Nephron progenitor cell (in vitro differentiated cells): ENCODE measurements around the gene ADGRL3.
A peak's percentile ranks its signal among the peaks of the same experiment; 100 is the strongest.

Source experiments
- DNase-seq: peaks from one replicate; pipeline ENCODE4 v3.0.0; 2021
- H3K27ac Mint-ChIP-seq: 2 replicates; pipeline ENCODE4 v1.8.0; 2021; ENCODE audit warnings: mild to moderate bottlenecking, moderate library complexity, mixed read lengths
- H3K27me3 Mint-ChIP-seq: 2 replicates; pipeline ENCODE4 v1.8.0; 2021; ENCODE audit warnings: mild to moderate bottlenecking, low read depth, mixed read lengths; ENCODE audit not compliant: poor library complexity
- H3K36me3 Mint-ChIP-seq: 2 replicates; pipeline ENCODE4 v1.8.0; 2021; ENCODE audit warnings: low read depth, mixed read lengths
- H3K4me1 Mint-ChIP-seq: 2 replicates; pipeline ENCODE4 v1.8.0; 2021; ENCODE audit warnings: mixed read lengths
- H3K4me3 Mint-ChIP-seq: 2 replicates; pipeline ENCODE4 v1.8.0; 2021; ENCODE audit warnings: mild to moderate bottlenecking, moderate library complexity, mixed read lengths
- H3K9me3 Mint-ChIP-seq: 2 replicates; pipeline ENCODE4 v1.8.0; 2021; ENCODE audit warnings: mild to moderate bottlenecking, moderate library complexity, mixed read lengths
- TF ChIP-seq, protein P1 (sequence below): fragments of 200-600 bp; sonication (generic); IDR thresholded peaks from 2 replicates; pipeline ENCODE4 v1.5.0; 2021; ENCODE audit warnings: antibody characterized with exemption

Gene ADGRL3

DNA sequence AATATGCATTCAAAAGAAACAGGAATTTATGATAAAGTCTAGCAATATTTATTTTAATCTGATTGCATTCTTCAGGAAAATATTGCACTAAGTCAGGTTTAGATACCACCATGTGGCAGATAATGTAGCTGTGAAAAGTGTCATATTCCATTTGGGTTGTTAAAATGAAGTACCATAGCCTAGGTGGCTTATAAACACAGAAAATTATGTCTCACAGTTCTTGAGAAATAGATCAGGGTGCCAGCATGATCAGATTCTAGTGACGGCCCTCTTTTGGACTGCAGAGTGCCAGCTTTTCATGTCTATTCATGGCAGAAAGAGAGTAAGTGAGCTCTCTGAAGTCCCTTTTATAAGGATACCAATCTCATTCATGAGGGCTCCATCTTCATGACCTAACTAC, 5.6 kb upstream of the ADGRL3 start:
- no peak for DNase-seq
- peaks cover 7% of the 10 kb centered on the region for H3K4me1 Mint-ChIP-seq
- no peaks in the 10 kb centered on the region for H3K27me3 Mint-ChIP-seq
- H3K27ac Mint-ChIP-seq: no peak overlapping the region
- TF ChIP-seq, protein P1, sequence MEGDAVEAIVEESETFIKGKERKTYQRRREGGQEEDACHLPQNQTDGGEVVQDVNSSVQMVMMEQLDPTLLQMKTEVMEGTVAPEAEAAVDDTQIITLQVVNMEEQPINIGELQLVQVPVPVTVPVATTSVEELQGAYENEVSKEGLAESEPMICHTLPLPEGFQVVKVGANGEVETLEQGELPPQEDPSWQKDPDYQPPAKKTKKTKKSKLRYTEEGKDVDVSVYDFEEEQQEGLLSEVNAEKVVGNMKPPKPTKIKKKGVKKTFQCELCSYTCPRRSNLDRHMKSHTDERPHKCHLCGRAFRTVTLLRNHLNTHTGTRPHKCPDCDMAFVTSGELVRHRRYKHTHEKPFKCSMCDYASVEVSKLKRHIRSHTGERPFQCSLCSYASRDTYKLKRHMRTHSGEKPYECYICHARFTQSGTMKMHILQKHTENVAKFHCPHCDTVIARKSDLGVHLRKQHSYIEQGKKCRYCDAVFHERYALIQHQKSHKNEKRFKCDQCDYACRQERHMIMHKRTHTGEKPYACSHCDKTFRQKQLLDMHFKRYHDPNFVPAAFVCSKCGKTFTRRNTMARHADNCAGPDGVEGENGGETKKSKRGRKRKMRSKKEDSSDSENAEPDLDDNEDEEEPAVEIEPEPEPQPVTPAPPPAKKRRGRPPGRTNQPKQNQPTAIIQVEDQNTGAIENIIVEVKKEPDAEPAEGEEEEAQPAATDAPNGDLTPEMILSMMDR: no peak
- H3K4me3 Mint-ChIP-seq: no peak overlapping the region
- H3K9me3 Mint-ChIP-seq: no peaks in the 10 kb centered on the region
- no peaks in the 10 kb centered on the region for H3K36me3 Mint-ChIP-seq

DNA sequence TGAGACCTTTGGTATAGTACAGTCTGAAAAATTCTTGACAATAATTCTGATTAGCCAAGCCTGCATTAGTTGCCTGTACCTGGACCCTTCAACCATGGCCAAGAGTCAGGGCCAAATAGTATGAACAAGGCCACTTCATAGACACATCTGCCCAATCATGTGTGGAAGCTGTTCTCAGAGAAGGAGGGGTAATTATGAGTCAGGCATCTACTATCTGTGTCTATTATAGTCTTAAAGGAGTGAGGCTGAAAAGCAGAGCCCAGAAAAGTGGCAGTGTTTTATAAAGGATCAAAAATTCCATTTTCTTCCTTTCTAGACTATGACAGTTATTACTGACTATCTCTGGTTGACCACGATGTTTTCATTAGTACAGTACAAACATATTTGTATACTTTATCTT, 5.0 kb upstream of the ADGRL3 start:
- Mint-ChIP-seq H3K4me3 (no peak overlapping the region), H3K27me3 (no peaks in the 10 kb centered on the region), H3K9me3 (no peaks in the 10 kb centered on the region), H3K27ac (no peak overlapping the region), H3K36me3 (no peaks in the 10 kb centered on the region), H3K4me1 (peaks cover 10% of the 10 kb centered on the region)
- TF ChIP-seq, protein P1: no peak
- DNase-seq: no peak

DNA sequence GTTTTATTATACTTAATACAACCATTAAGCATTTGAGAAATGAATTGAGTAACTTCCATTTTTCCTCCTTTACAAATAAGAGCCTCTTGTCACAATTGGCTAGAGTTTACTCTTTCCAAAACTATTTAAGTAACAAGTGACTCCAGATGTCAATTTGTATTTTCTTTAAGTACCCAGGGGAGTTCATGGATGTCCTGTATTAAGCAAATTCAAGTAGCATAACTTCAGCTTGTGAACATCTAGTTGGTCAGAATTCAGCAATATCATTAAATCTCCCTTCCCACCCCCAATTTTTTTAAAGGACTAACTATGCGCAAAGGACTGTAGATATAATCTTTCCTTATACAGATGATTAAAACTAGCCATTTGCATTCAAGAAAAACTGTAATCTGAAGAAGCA, 1.4 kb upstream of the ADGRL3 start:
- no peak overlapping the region for H3K27ac Mint-ChIP-seq
- no peak for DNase-seq
- no peaks in the 10 kb centered on the region for H3K9me3 Mint-ChIP-seq
- peaks cover 22% of the 10 kb centered on the region for H3K4me1 Mint-ChIP-seq
- TF ChIP-seq, protein P1: no peak
- H3K36me3 Mint-ChIP-seq: no peaks in the 10 kb centered on the region
- H3K4me3 Mint-ChIP-seq: peak overlapping the region; percentile 68
- H3K27me3 Mint-ChIP-seq: peaks cover 20% of the 10 kb centered on the region

DNA sequence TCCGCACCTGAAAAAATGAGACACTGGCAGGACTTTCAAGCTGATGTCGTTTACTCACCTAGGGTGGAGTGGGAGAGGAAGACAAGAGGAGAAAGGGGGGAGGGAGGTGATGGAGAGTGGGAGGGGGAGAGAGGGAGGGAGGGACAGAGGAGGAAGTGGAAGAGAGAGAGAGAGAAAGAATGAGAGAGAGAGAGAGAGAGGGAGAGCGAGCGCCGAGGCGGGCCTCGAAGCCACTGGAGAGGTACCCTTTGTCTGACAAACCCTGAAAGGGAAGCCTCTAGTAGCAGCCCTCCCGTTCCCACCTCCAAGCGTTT, 296 bp upstream of the ADGRL3 start:
- H3K4me3 Mint-ChIP-seq: peak overlapping the region; percentile 98
- H3K27ac Mint-ChIP-seq: no peak overlapping the region
- H3K9me3 Mint-ChIP-seq: no peaks in the 10 kb centered on the region
- H3K4me1 Mint-ChIP-seq: peaks cover 32% of the 10 kb centered on the region
- H3K27me3 Mint-ChIP-seq: peaks cover 31% of the 10 kb centered on the region
- TF ChIP-seq, protein P1: no peak
- DNase-seq: no peak
- H3K36me3 Mint-ChIP-seq: no peaks in the 10 kb centered on the region

DNA sequence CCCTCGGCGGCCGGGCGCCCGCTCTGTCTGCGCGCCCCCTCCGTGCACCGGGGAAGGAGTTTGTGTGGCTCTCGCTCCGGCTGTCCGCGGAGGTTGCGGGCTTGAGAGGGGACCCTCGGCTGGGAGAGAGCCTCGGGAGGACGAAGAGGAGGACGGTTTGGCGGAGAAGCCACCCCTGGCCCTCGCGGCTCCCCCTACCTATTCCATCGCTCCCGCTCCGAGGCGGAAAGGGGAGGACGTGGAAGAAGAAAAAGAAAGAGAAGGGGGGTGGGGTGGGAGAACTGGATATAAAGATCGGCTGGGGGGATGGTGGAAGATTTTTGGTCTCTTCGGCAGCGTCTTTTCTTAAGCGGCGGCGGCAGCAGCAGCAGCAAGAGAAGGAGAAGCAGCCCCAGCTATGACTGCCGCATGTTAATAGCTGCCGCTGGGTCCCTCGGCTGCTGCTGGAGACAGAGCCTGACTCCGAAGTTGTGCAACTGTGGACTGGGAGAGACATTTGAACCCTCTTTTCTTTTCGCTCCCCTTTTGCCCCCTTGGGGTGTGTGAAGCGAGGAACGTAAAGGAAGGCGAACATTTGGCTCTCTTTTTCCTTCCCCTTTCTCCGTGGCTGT, 895 bp downstream of the ADGRL3 start:
- DNase-seq: peak; percentile 46
- H3K9me3 Mint-ChIP-seq: no peaks in the 10 kb centered on the region
- H3K27ac Mint-ChIP-seq: peak overlapping the region; percentile 57
- H3K36me3 Mint-ChIP-seq: no peaks in the 10 kb centered on the region
- H3K4me3 Mint-ChIP-seq: peak overlapping the region; percentile 98
- TF ChIP-seq, protein P1: no peak
- peaks cover 32% of the 10 kb centered on the region for H3K27me3 Mint-ChIP-seq
- peaks cover 33% of the 10 kb centered on the region for H3K4me1 Mint-ChIP-seq

DNA sequence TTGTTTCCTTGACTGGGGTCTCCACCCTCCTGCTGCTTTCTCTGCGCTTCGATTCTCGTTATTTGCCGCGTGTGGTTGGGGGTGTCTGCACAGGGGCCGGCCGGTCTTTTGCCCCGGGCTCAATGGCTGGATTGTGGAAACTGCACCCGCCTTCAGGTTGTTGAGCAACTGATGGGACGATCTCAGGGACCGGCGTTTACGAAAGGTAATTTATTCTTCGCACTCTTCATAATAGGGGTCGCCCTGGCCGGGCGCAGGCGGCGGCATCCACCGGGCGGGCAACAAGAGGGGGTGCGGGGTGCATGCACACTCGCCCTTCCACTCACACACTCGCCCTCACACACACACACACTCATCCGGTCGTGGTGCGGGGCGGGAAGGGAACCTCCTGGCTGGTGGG, 1.4 kb downstream of the ADGRL3 start:
- peak; percentile 53 for DNase-seq
- H3K27me3 Mint-ChIP-seq: peaks cover 32% of the 10 kb centered on the region
- no peak overlapping the region for H3K27ac Mint-ChIP-seq
- H3K4me3 Mint-ChIP-seq: peak overlapping the region; percentile 98
- H3K4me1 Mint-ChIP-seq: peaks cover 33% of the 10 kb centered on the region
- TF ChIP-seq, protein P1: no peak
- no peaks in the 10 kb centered on the region for H3K9me3 Mint-ChIP-seq
- H3K36me3 Mint-ChIP-seq: no peaks in the 10 kb centered on the region
